Ishikawa (cell line): Measurements from ENCODE around the gene SCAF1.

Experiments
- CEBPB ChIP-seq: IDR thresholded peaks from 2 replicates; pipeline ENCODE4 v1.6.1; 2012
- CREB1 ChIP-seq: IDR thresholded peaks from 2 replicates; pipeline ENCODE4 v1.6.1; 2012; ENCODE audit warnings: low read depth
- EGR1 ChIP-seq: IDR thresholded peaks from 2 replicates; pipeline ENCODE4 v1.6.1; 2012
- EP300 ChIP-seq: IDR thresholded peaks from 2 replicates; pipeline ENCODE4 v1.6.1; 2012; ENCODE audit warnings: borderline replicate concordance
- FOXM1 ChIP-seq: IDR thresholded peaks from 2 replicates; pipeline ENCODE4 v1.6.1; 2012; ENCODE audit warnings: low read depth, borderline replicate concordance
- MAX ChIP-seq: IDR thresholded peaks from 2 replicates; pipeline ENCODE4 v1.6.1; 2012
- NFIC ChIP-seq: IDR thresholded peaks from 2 replicates; pipeline ENCODE4 v1.6.1; 2012
- RAD21 ChIP-seq: IDR thresholded peaks from 2 replicates; pipeline ENCODE4 v1.6.1; 2012; ENCODE audit warnings: low read depth
- REST ChIP-seq: IDR thresholded peaks from 2 replicates; pipeline ENCODE4 v1.6.1; 2012; ENCODE audit warnings: low read depth, mild to moderate bottlenecking
- TAF1 ChIP-seq: IDR thresholded peaks from 2 replicates; pipeline ENCODE4 v1.6.1; 2012; ENCODE audit warnings: low read depth, mild to moderate bottlenecking
- TCF12 ChIP-seq: IDR thresholded peaks from 2 replicates; pipeline ENCODE4 v1.6.1; 2012; ENCODE audit warnings: low read depth
- TEAD4 ChIP-seq: IDR thresholded peaks from 2 replicates; pipeline ENCODE4 v1.6.1; 2012
- USF1 ChIP-seq: IDR thresholded peaks from 2 replicates; pipeline ENCODE4 v1.6.1; 2012
- YY1 ChIP-seq: IDR thresholded peaks from 2 replicates; pipeline ENCODE4 v1.6.1; 2012; ENCODE audit warnings: low read depth
- ZBTB7A ChIP-seq: IDR thresholded peaks from 2 replicates; pipeline ENCODE4 v1.6.1; 2012; ENCODE audit warnings: low read depth

The SCAF1 gene

GRCh38 chr19:49609499-49610092 lies 32.4 kb upstream of the SCAF1 start:
- no peak for TF ChIP-seq REST
- no peak for TF ChIP-seq YY1
- no peak for TF ChIP-seq TAF1
- TF ChIP-seq TEAD4, result no peak
- no peak for TF ChIP-seq EP300
- no peak for TF ChIP-seq NFIC
- no peak for TF ChIP-seq MAX
- TF ChIP-seq RAD21, result no peak
- TF ChIP-seq ZBTB7A, result no peak
- no peak for TF ChIP-seq FOXM1
- TF ChIP-seq EGR1, result no peak
- TF ChIP-seq TCF12, result no peak
- TF ChIP-seq CEBPB, result no peak
- no peak for TF ChIP-seq CREB1
- TF ChIP-seq USF1, result no peak

- TF ChIP-seq EP300 (no peak), REST (no peak), MAX (no peak), TEAD4 (no peak), RAD21 (no peak), TAF1 (no peak), EGR1 (no peak), CREB1 (no peak), YY1 (no peak), FOXM1 (no peak), TCF12 (no peak), CEBPB (no peak), NFIC (no peak)
Observed at GRCh38 chr19:49613374-49613773, 28.6 kb upstream of the SCAF1 start.

DNA sequence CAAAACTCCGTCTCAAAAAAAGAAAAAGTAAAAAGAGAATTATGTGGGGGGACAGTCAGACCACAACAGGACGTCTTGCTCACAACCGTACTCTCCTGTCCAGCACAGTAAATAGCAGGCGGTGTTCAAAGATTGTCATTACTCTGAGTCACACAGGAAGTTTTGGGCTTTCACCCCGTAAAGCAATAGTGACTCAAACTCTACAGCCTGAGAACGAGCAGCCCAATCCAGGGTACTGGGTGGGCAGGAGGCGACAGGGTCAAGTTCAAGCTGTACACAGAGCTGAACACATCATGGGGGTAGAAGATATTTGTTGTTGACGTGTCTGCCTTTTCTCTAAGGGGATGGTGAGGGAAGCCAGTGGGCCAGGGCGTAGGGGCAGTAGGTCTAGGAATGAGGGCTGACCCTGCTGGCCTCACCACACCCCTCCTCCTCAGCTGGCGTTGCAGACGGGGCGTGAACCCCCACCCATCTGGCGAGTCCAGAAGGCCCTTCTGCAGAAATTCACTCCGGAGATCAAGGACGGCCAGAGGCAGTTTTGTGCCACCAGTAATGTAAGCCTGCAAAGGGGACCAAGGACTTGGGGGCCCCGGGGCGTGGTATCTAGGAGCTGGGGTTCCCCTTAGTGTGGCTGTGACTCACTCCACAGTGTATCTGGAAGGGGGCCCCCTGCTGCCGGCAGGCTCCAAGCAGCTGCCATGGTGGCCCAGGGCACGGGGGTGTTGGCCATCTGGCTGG lies 27.7 kb upstream of the SCAF1 start:
- TF ChIP-seq REST, result no peak
- no peak for TF ChIP-seq CREB1

- TF ChIP-seq REST, result no peak
- no peak for TF ChIP-seq EP300
- TF ChIP-seq YY1, result no peak
- no peak for TF ChIP-seq TCF12
- TF ChIP-seq CEBPB, result no peak
- no peak for TF ChIP-seq ZBTB7A
- TF ChIP-seq RAD21, result no peak
- no peak for TF ChIP-seq USF1
- TF ChIP-seq MAX, result no peak
- no peak for TF ChIP-seq TAF1
- no peak for TF ChIP-seq TEAD4
- no peak for TF ChIP-seq CREB1
- no peak for TF ChIP-seq NFIC
- TF ChIP-seq EGR1, result no peak
- TF ChIP-seq FOXM1, result no peak
Observed at GRCh38 chr19:49615861-49616260, 26.1 kb upstream of the SCAF1 start.
